GM23248 (cell line): ENCODE results near the gene IP6K1.

Source experiments
- EZH2 ChIP-seq: fragments of 200-600 bp; sonication (generic); IDR thresholded peaks from 2 replicates; pipeline ENCODE4 v1.6.1; 2018; ENCODE audit warnings: antibody characterized with exemption, mild to moderate bottlenecking; ENCODE audit not compliant: insufficient read depth, poor library complexity, severe bottlenecking
- EZH2phosphoT487 ChIP-seq: fragments of 200-600 bp; sonication (generic); IDR thresholded peaks from 2 replicates; pipeline ENCODE4 v1.6.1; 2018; ENCODE audit warnings: antibody characterized with exemption, moderate library complexity, mild to moderate bottlenecking, low read depth; ENCODE audit not compliant: insufficient read depth

DNA sequence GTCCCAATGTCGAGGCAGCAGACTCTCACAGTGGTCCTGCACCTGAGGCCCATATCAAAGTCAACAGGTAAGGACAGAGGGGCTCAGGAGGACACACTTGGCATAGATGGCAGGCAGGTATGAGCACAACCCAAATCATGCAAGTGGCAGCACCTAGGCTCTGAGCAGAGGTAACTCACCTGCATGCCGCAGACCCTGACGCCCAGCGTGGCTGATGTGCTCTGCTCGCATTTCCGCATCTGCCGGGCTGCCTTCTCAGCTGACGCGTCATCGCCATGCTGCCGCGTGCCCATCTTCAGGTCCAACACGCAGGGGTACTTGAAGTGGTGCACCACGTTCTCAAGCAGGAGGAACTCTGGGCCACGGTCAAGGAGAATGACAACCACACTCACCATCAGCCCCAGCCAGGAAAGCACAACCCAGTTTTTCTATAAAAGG is 58.4 kb downstream of the IP6K1 start:
- TF ChIP-seq EZH2phosphoT487 (no peak), EZH2 (no peak)
